PC-3 (cell line): Measurements from ENCODE around the gene S100A14.

Source experiments
- EZH2 ChIP-seq: fragments of 300-600 bp; sonication (generic); IDR thresholded peaks from one replicate; pipeline ENCODE4 v1.6.1; 2017; ENCODE audit warnings: antibody characterized with exemption, mild to moderate bottlenecking, low read length; ENCODE audit not compliant: unreplicated experiment
- EZH2phosphoT487 ChIP-seq: fragments of 300-600 bp; sonication (generic); IDR thresholded peaks from 2 replicates; pipeline ENCODE4 v1.6.1; 2018; ENCODE audit warnings: mild to moderate bottlenecking, antibody characterized with exemption, low read length, borderline replicate concordance
- TF ChIP-seq, protein P1 (sequence below): fragments of 300-600 bp; sonication (generic); conservative IDR thresholded peaks from 2 replicates; pipeline ENCODE4 v1.5.1; 2017; ENCODE audit warnings: antibody characterized with exemption, low read depth, mild to moderate bottlenecking, low read length

GRCh38 chr1:153588482-153588881 is 27.6 kb downstream of the S100A14 start:
- TF ChIP-seq, protein P1, sequence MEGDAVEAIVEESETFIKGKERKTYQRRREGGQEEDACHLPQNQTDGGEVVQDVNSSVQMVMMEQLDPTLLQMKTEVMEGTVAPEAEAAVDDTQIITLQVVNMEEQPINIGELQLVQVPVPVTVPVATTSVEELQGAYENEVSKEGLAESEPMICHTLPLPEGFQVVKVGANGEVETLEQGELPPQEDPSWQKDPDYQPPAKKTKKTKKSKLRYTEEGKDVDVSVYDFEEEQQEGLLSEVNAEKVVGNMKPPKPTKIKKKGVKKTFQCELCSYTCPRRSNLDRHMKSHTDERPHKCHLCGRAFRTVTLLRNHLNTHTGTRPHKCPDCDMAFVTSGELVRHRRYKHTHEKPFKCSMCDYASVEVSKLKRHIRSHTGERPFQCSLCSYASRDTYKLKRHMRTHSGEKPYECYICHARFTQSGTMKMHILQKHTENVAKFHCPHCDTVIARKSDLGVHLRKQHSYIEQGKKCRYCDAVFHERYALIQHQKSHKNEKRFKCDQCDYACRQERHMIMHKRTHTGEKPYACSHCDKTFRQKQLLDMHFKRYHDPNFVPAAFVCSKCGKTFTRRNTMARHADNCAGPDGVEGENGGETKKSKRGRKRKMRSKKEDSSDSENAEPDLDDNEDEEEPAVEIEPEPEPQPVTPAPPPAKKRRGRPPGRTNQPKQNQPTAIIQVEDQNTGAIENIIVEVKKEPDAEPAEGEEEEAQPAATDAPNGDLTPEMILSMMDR, result no peak
- TF ChIP-seq EZH2, result no peak
- TF ChIP-seq EZH2phosphoT487, result no peak
